HFF-Myc (cell line): ENCODE data around the gene DAGLB.
"Not testable (repeated sequence)": the region's sequence is repeated elsewhere in the genome, so short reads cannot be mapped to it uniquely, and the experiment has no call there.

Experiments
- DNase-seq: peaks from one replicate; pipeline ENCODE4 v3.0.0-alpha.2; 2011; ENCODE audit warnings: low read depth; ENCODE audit errors: extremely low read depth
- H3K4me3 ChIP-seq: replicated peaks from 2 replicates; pipeline ENCODE4 v1.5.1; 2011; ENCODE audit warnings: low read depth, mild to moderate bottlenecking, control low read depth, low read length
- CTCF ChIP-seq: IDR thresholded peaks from 2 replicates; pipeline ENCODE4 v1.5.1; 2012; ENCODE audit warnings: mild to moderate bottlenecking, low read depth, low read length, control low read depth; ENCODE audit errors: missing control alignments

The DAGLB gene

GRCh38 chr7:6461946-6462550 lies 14.3 kb upstream of the DAGLB start:
- no peak for TF ChIP-seq CTCF
- no peak for DNase-seq
- no peak overlapping the region for H3K4me3 ChIP-seq

- no peak for DNase-seq
- no peak overlapping the region for H3K4me3 ChIP-seq
- TF ChIP-seq CTCF, result no peak
Observed at GRCh38 chr7:6460990-6461584, 13.3 kb upstream of the DAGLB start.

GRCh38 chr7:6460303-6460702 lies 12.5 kb upstream of the DAGLB start:
- DNase-seq, result no peak
- TF ChIP-seq CTCF, result no peak
- H3K4me3 ChIP-seq, result no peak overlapping the region

- DNase-seq, H3K4me3 ChIP-seq: not testable (repeated sequence)
Observed at GRCh38 chr7:6458676-6459075, 10.9 kb upstream of the DAGLB start.

GRCh38 chr7:6453734-6454133 lies 6.0 kb upstream of the DAGLB start:
- DNase-seq, result peak; percentile 37
- no peak for TF ChIP-seq CTCF
- no peak overlapping the region for H3K4me3 ChIP-seq

- H3K4me3 ChIP-seq, result no peak overlapping the region
- TF ChIP-seq CTCF, result no peak
- DNase-seq, result no peak
Observed at GRCh38 chr7:6451224-6451705, 3.5 kb upstream of the DAGLB start.

GRCh38 chr7:6450591-6450990 lies 2.8 kb upstream of the DAGLB start:
- DNase-seq, H3K4me3 ChIP-seq: not testable (repeated sequence)

- DNase-seq, H3K4me3 ChIP-seq: not testable (repeated sequence)
Observed at GRCh38 chr7:6449884-6450283, 2.1 kb upstream of the DAGLB start.
